HepG2 (cell line): ENCODE measurements around the gene COL18A1. TPM values are rescaled to one million over a fixed set of nuclear protein-coding genes. Genes with fewer than 3 reads are reported as not detected.
A peak's percentile ranks its signal among the peaks of the same experiment; 100 is the strongest.

Source experiments
- BRD4 ChIP-seq: sonication (generic); formaldehyde crosslinking; IDR thresholded peaks from 2 replicates; pipeline ENCODE4 v1.4.0; 2020; ENCODE audit warnings: missing genetic modification reagents
- HIVEP1 ChIP-seq: sonication (generic); formaldehyde crosslinking; IDR thresholded peaks from 2 replicates; pipeline ENCODE4 v1.4.0; 2020; ENCODE audit warnings: mild to moderate bottlenecking, missing genetic modification reagents
- LCORL ChIP-seq, 2 experiments: fragments of 450-650 bp in 1 of 2; sonication (generic) in 1 of 2; formaldehyde crosslinking in 1 of 2; IDR thresholded peaks; 2 replicates each; pipeline versions ENCODE4 v1.5.0 to v1.6.1; 2017 to 2020; ENCODE audit warnings: antibody characterized with exemption in 1 of 2, missing genetic modification reagents in 1 of 2
- PRDM15 ChIP-seq: sonication (generic); formaldehyde crosslinking; IDR thresholded peaks from 2 replicates; pipeline ENCODE4 v1.4.0; 2020; ENCODE audit warnings: missing genetic modification reagents
- RARG ChIP-seq: sonication (generic); formaldehyde crosslinking; IDR thresholded peaks from 2 replicates; pipeline ENCODE4 v1.4.0; 2020; ENCODE audit warnings: low read depth, mild to moderate bottlenecking, missing genetic modification reagents
- SKI ChIP-seq: fragments of 450-650 bp; IDR thresholded peaks from one replicate; pipeline ENCODE4 v1.6.1; 2018; ENCODE audit warnings: mild to moderate bottlenecking; ENCODE audit not compliant: partially characterized antibody
- YY1 ChIP-seq: IDR thresholded peaks from 2 replicates; pipeline ENCODE4 v1.6.1; 2011; ENCODE audit warnings: low read length, low read depth, moderate library complexity, mild to moderate bottlenecking; ENCODE audit not compliant: insufficient read depth, insufficient replicate concordance
- ZHX1 ChIP-seq: sonication (generic); formaldehyde crosslinking; IDR thresholded peaks from 2 replicates; pipeline ENCODE4 v1.8.1; 2022; ENCODE audit warnings: low read depth, mild to moderate bottlenecking, missing genetic modification reagents
- ZNF670 ChIP-seq: sonication (generic); formaldehyde crosslinking; IDR thresholded peaks from 2 replicates; pipeline ENCODE4 v1.8.0; 2022; ENCODE audit warnings: mild to moderate bottlenecking, missing genetic modification reagents, borderline replicate concordance
- polyA plus RNA-seq, 8 experiments: library from polyadenylated mRNA; depleted of rRNA in 3 of 8; stranded (reverse) in 7 of 8; unstranded in 1 of 8; fragments of >200 nt; fragmentation: Illumina TruSeq in 4 of 8; extraction: Trizol in 4 of 8; gene quantifications; 2 replicates each; pipeline versions ENCODE4 v1.2.1 to v1.2.3, GENCODE V29; 2011 to 2016; ENCODE audit warnings: low read depth in 4 of 8, missing spikeins in 1 of 8, mixed read lengths in 1 of 8; ENCODE audit not compliant: insufficient read depth in 1 of 8
- total RNA-seq, 5 experiments: library from RNA; depleted of rRNA; stranded (reverse); fragments of >200 nt; fragmentation: Illumina TruSeq; extraction: Trizol; gene quantifications; 2 replicates each; pipeline ENCODE4 v1.2.3, GENCODE V29; 2016; ENCODE audit warnings: low read depth in 1 of 5
- TF ChIP-seq, protein P1 (sequence below): sonication (generic); formaldehyde crosslinking; IDR thresholded peaks from 2 replicates; pipeline ENCODE4 v1.4.0; 2020; ENCODE audit warnings: mild to moderate bottlenecking, missing genetic modification reagents, borderline replicate concordance
- TF ChIP-seq, protein P2 (sequence below): sonication (generic); formaldehyde crosslinking; IDR thresholded peaks from 2 replicates; pipeline ENCODE4 v1.4.0; 2020; ENCODE audit warnings: missing genetic modification reagents

Gene COL18A1
- total and polyA plus RNA-seq, 2 of the 13 experiments (the other 11 are each of a cell fraction or from before 2014, with no cell fraction given): 79.0 to 102 TPM

GRCh38 chr21:45423201-45423955, 18.4 kb downstream of the COL18A1 start (continued):
- TF ChIP-seq PRDM15 (no peak), LCORL (IDR thresholded peaks at IDR 0.05) (no peak), LCORL (CRISPR knock-in tag; IDR thresholded peaks at IDR 0.05) (0 out of 2 replicates have a peak, but pooled peaks have one; percentile 41), HIVEP1 (CRISPR knock-in tag) (peak; percentile 31; the same call in 1 of the 2 replicates), RARG (CRISPR knock-in tag) (no peak), ZHX1 (CRISPR knock-in tag) (peak; percentile 59; the same call in 1 of the 2 replicates), BRD4 (CRISPR knock-in tag) (no peak), ZNF670 (no peak), SKI (peak; percentile 40), YY1 (peak; percentile 52)
- TF ChIP-seq, protein P1, sequence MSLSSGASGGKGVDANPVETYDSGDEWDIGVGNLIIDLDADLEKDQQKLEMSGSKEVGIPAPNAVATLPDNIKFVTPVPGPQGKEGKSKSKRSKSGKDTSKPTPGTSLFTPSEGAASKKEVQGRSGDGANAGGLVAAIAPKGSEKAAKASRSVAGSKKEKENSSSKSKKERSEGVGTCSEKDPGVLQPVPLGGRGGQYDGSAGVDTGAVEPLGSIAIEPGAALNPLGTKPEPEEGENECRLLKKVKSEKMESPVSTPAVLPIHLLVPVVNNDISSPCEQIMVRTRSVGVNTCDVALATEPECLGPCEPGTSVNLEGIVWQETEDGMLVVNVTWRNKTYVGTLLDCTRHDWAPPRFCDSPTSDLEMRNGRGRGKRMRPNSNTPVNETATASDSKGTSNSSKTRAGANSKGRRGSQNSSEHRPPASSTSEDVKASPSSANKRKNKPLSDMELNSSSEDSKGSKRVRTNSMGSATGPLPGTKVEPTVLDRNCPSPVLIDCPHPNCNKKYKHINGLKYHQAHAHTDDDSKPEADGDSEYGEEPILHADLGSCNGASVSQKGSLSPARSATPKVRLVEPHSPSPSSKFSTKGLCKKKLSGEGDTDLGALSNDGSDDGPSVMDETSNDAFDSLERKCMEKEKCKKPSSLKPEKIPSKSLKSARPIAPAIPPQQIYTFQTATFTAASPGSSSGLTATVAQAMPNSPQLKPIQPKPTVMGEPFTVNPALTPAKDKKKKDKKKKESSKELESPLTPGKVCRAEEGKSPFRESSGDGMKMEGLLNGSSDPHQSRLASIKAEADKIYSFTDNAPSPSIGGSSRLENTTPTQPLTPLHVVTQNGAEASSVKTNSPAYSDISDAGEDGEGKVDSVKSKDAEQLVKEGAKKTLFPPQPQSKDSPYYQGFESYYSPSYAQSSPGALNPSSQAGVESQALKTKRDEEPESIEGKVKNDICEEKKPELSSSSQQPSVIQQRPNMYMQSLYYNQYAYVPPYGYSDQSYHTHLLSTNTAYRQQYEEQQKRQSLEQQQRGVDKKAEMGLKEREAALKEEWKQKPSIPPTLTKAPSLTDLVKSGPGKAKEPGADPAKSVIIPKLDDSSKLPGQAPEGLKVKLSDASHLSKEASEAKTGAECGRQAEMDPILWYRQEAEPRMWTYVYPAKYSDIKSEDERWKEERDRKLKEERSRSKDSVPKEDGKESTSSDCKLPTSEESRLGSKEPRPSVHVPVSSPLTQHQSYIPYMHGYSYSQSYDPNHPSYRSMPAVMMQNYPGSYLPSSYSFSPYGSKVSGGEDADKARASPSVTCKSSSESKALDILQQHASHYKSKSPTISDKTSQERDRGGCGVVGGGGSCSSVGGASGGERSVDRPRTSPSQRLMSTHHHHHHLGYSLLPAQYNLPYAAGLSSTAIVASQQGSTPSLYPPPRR (CRISPR knock-in tag): peak; percentile 41; the same call in 1 of the 2 replicates
- TF ChIP-seq, protein P2, sequence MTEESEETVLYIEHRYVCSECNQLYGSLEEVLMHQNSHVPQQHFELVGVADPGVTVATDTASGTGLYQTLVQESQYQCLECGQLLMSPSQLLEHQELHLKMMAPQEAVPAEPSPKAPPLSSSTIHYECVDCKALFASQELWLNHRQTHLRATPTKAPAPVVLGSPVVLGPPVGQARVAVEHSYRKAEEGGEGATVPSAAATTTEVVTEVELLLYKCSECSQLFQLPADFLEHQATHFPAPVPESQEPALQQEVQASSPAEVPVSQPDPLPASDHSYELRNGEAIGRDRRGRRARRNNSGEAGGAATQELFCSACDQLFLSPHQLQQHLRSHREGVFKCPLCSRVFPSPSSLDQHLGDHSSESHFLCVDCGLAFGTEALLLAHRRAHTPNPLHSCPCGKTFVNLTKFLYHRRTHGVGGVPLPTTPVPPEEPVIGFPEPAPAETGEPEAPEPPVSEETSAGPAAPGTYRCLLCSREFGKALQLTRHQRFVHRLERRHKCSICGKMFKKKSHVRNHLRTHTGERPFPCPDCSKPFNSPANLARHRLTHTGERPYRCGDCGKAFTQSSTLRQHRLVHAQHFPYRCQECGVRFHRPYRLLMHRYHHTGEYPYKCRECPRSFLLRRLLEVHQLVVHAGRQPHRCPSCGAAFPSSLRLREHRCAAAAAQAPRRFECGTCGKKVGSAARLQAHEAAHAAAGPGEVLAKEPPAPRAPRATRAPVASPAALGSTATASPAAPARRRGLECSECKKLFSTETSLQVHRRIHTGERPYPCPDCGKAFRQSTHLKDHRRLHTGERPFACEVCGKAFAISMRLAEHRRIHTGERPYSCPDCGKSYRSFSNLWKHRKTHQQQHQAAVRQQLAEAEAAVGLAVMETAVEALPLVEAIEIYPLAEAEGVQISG (CRISPR knock-in tag): 0 out of 2 replicates have a peak, but pooled peaks have one; percentile 26
